ENCODE data around the gene SLC6A7.

The SLC6A7 gene

DNA sequence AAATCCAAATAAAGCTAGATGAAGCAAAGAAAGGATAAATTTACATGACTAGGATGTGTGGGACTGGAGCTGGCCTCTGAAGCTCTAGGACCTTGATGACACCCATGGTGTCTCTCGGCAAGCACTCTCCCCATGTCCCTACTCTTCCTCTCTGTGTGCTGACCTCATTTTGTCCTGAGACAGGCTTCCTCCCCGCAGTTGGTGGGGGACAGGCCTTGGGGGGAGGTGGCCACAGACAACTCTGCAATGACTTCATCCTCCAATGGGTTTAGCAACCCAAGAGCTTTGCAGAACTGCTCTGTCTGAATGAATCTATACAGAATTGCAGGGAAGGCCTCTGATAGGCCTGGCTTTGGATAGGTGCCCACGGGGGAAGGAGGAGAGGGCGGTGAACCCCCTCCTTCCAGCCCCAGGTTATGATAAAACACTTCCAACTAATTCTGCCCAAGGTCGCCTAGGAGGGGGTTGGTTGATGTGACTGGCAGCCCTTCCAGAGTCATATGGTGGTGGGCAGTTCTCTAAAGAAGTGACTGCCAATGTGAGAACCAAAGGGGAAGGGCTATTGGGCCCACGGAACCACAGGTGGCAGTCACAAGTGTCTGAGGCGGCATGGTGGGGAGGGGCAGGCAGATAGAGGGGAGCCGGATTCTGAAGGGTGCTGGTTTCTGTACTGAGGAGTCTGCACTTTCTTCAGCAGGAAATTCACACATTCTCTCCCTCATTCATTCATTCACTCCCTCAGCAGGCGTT lies 6.0 kb downstream of the SLC6A7 start:
- no peak for DNase-seq (ENCODE audit: low spot score)

DNA sequence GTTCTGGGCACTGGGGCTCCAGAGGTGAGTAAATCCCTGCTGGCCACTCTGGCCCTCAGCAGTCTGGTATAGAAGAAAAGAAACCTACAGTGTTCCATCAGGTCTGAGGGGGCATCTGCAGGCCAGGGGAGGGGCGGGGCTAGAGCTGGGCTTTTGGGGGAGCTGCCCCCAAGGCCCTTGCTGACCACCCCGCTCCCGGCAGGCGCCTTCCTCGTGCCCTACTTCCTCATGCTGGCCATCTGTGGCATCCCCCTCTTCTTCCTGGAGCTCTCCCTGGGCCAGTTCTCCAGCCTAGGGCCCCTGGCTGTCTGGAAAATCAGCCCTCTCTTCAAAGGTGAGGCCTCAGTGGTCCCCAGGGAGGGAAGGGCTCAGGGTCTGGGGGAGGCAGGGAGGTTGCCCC lies 6.7 kb downstream of the SLC6A7 start:
- no peak for DNase-seq (ENCODE audit: low spot score)

DNA sequence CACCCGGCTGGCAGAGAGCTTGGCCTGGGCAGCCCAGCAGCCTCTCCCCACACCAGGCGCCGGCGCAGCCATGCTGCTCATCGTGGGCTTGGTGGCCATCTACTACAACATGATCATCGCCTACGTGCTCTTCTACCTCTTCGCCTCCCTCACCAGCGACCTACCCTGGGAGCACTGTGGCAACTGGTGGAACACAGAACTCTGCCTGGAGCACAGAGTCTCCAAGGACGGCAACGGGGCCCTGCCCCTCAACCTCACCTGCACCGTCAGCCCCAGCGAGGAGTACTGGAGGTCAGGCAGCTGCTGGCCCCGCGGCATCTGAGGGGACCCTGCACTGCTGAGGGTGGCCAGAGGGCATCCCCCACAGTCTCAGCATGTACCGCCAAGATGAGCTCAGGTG lies 7.1 kb downstream of the SLC6A7 start:
- DNase-seq (ENCODE audit: low spot score), result no peak

DNA sequence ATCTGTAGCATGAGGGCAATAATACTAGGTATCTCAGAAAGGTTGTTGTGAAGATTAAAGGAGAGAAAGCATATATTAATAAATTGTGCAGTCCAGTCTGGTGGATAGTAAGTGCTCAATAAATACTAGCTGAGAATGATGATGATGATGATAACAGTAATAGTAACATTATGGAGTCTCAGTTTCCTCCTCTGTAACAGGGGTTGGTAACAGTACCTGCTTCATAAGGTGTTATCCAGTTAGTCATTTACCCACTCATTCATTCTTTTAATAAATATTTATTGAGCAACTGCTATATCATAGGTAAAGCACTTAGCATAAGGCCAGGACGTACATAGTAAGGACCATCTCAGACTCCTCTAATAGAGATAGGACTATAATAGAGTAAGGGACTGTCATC lies 7.6 kb downstream of the SLC6A7 start:
- no peak for DNase-seq (ENCODE audit: low spot score)

DNA sequence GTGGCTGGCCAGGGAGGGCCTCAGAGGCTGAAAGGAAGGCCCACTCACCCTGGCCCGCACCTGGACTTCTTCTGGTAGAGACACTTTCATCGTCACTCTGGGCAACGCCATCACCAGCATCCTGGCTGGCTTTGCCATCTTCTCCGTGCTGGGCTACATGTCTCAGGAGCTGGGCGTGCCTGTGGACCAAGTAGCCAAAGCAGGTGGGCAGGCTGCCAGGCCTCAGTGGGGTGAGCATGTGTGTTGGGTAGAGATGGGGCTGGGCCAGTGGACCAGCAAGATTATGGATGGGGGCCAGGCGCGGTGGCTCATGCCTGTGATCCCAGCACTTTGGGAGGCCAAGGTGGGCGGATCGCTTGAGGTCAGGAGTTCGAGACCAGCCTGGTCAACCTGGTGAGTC lies 12.6 kb downstream of the SLC6A7 start:
- no peak for DNase-seq (ENCODE audit: low spot score)

DNA sequence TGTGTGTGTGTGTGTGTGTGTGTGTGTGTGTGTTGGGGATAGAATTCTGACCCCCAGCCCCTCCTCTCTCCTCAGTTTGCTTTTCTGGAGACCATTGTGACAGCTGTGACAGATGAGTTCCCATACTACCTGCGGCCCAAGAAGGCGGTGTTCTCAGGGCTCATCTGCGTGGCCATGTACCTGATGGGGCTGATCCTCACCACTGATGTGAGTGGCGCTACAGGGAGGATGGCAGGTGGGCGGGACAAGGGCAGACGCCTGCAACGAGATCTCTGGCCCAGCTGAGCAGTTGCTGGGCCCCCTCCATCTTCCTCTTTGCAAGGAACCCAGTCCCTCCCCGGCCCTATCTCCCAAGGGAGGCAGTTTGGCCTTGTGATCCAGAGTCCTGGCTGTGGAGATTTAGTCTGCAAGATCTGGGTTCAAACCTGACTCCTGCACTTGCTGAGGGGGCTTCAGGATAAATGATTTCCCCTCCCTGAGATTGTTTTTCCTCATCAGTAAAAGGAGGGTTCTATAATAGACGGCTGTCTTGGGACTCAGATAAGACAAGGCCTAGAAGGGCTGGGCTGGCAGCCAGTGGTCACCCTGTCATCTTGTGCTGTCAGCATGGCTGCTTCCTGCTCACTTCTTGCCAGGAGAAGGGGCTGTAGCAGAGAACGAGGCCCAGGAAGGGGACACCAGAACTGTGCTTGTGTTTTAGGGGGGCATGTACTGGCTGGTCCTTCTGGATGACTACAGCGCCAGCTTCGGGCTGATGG lies 14.1 kb downstream of the SLC6A7 start:
- DNase-seq (ENCODE audit: low spot score), result no peak

DNA sequence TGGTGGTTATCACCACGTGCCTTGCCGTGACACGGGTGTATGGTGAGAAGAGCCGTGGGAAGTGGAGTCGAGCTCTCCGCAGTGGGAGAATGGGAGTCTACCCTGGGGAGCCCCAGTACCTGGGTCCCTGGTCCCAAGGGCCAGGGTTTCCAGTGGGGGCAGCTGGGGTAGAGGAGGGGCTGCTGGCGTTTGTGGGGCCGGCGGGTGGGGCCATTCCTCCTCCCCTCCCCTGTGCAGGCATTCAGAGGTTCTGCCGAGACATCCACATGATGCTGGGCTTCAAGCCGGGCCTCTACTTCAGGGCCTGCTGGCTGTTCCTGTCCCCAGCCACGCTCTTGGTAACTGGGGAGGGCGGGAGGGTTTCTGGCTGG lies 14.7 kb downstream of the SLC6A7 start:
- no peak for DNase-seq (ENCODE audit: low spot score)

DNA sequence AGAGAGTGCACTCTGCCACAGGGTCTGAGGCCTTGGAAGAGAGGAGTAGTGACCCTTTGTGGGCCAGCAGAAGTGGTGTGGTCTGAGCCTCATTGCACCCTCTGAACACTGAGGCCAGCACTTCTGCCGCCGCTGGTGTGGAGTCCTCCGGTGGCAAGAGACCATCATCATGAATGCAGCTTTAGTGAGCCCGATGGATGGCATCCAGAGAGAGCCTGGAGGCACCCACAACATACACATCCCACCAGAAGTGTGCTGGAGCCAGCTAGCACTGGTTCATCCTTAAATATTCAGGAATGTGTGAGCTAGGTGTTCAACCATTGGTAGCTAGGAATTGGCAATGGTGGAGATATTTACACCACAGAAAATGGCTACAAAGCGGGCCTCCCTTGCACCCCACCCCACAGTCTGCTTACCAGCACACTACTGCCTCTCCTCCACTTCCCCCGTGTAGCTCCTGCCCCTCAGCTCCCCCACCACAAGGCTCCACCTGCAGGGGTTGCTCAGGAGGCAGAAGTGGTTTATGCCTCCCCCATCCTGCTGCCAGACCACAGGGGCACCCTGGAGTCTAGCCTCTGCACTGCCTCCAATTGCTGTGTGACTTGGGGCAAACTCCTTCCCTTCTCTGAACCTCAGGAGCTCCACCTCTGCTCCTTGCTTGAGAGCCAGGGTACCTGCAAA lies 16.4 kb downstream of the SLC6A7 start:
- no peak for DNase-seq (ENCODE audit: low spot score)

DNA sequence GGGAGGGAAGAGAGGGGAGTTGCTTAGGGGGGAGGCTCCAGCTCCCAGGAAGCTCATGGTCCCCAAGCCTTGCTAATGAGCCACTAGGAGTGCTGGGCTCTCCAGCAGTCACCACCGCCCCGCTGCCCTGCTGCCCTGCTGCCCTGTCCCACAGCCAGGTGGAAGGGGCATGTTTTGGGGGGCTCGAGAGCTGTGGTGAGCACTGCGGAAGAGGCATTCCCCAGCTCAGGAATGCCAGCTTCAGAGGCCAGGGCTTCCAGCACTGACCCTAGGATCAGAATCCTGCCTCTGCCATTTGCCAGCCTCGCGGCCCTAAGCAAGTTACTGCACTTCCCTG lies 16.9 kb downstream of the SLC6A7 start:
- DNase-seq (ENCODE audit: low spot score), result no peak

DNA sequence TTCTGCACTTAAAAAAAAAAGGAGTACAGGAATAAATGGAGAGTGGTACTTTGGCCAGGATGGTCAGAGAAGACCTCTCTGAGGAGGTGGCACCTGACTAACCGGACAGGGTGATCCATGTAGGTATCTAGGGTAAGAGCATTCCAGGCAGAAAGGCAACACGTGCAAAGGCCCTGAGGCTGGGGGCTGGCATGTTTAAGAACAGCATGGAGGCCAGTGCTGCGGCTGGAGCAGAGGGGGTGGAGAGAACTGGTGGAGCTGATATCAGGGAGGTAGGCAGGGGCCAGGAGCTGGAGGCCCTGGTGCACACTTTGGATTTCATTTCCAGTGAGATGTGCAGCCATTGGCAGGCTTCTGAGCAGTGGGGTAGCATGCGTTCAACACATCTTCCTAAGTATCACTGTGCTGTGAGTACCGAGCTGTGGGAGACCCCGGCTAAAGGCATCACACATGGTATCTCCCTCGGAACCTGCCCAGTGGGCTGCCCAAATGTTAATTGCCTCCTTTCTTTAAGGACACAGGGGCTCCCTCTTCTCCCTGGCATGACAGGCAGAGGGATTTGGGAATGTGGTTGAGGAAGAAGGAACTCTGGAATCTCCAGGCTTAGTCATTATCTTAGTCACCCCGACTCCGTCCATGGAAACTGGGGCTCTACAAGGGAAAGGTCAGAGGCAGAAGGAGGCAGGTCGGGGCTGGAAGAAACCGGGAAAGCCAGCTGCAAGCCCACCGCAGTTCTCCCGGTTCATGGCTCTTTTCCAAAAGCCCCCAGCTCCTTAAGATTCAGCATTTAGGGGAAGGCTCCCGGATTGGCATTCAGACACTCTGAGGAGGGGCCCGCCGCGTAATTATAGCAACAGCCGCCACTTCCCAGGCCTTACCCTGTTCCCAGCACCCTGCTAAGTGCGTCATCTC lies 18.6 kb downstream of the SLC6A7 start:
- no peak for DNase-seq (ENCODE audit: low spot score)

DNA sequence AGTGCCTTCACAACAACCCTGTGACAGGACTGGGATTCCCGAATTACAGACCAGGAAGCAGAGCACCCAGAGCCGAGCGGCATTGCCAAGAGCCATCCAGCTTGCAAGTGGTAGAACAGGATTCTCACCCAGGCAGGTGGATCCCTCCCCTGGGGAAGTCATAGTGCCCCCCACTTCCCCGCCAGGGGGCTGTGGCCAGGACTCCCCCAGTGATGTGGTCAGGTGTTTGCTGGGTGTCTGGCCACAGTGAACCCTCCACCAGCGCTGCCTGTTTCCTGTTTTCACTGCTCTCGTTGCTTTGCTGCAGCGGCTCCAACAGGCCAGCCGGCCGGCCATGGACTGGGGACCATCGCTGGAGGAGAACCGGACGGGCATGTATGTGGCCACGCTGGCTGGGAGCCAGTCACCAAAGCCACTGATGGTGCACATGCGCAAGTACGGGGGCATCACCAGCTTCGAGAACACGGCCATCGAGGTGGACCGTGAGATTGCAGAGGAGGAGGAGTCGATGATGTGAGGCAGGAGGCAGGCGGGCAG lies 19.3 kb downstream of the SLC6A7 start:
- DNase-seq (ENCODE audit: low spot score), result no peak

DNA sequence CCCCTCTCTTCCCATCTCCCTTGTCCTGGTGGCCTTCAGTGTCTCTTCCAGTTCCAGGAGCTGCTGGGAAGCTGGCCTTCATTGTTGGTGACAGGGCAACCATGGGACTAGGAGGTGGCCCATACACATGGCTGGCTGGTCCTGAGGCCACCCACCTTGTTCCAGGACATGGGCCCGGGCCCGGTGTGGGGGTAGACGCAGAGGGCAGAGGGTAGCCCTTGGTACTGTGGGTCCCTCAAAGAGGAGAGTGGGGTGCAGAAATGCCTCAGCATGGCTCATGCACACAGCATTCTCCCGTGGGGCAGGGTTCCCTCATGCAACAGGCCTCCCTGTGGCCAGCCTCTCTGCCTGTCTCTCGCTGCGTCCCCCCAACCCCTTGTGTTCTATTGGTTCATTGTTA lies 20.8 kb downstream of the SLC6A7 start:
- DNase-seq (ENCODE audit: low spot score), result no peak

DNA sequence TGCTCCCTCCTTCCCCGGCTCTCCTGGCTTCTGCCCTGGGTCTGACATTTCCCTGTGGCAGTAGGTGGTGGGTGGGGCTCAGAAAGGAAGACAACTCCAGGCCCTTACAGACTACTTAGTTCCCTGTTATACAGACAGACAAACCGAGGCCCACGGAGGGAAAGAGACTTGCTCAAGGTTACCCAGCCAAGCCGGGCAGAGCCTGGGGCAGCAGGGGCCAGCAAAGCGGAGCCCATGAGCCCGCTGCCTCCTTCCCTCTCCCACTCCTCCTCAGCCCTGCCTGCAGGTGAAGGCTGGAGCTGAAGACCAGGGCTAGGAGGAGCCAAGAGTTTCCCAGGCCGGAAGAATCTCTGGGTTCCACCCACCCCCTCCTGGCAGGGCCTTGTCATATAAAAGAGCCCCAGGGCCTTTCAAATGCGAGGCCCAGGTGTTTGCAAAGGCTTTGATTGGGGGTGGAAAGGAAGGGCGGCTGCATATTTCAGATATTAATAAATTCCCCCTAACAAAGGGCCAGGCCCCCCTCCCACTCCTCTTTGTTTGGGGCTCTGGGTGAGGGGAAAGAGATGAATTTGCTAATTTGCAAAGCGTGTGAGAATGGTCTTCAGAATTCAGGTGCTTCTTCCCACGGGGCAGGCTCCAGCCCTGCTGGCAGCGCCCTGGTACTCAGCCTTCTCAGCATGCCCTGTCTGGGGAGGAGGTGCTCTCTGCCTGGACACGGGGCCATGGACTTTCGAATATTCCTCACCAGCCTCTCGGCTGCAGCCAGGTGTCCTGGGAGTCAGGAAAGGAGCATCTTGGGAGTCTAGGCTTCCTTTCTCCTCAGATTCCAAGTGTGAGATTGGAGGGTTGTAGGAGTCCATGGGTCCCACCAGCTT lies 21.5 kb downstream of the SLC6A7 start:
- DNase-seq (ENCODE audit: low spot score), result no peak

DNA sequence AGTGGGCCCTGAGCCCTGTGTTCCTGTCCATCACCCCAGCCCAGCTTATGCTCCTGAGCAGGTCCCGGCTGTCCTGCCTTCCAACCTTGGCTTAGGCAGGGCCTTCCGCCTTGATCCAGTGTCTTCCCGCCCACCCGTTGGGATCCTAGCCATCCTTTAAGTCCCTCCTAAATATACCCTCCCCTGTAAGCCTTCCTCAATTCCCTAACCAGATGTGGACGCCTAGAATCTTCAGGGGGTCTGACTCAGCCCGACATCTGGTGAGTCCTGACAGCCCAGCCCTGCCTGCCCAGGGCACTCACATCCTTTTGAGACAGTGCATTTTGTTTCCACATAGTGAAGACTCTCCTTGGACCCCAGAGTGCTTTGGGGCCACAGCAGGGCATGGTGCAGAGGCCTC lies 23.7 kb downstream of the SLC6A7 start:
- no peak for DNase-seq (ENCODE audit: low spot score)

DNA sequence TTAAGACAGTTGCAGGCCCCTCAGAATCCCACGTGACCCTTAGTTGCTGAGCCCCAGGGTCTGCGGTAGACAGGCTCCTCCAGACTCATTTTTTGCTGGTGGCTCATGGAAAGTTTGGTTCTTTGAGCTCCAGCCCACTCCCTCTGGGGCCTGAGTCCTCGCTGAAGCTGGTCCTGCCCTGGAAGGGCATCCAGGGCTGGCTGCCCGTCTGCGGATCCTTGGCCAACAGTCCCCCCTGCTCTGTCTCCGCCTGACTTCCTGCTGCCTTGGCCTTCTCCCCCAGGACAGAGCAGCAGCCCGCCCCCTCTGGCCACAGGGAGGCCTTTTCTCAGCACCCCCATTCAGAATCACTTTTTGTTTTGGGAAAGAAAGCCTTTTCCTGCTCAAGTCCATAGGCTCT lies 24.4 kb downstream of the SLC6A7 start:
- DNase-seq (ENCODE audit: low spot score), result no peak

DNA sequence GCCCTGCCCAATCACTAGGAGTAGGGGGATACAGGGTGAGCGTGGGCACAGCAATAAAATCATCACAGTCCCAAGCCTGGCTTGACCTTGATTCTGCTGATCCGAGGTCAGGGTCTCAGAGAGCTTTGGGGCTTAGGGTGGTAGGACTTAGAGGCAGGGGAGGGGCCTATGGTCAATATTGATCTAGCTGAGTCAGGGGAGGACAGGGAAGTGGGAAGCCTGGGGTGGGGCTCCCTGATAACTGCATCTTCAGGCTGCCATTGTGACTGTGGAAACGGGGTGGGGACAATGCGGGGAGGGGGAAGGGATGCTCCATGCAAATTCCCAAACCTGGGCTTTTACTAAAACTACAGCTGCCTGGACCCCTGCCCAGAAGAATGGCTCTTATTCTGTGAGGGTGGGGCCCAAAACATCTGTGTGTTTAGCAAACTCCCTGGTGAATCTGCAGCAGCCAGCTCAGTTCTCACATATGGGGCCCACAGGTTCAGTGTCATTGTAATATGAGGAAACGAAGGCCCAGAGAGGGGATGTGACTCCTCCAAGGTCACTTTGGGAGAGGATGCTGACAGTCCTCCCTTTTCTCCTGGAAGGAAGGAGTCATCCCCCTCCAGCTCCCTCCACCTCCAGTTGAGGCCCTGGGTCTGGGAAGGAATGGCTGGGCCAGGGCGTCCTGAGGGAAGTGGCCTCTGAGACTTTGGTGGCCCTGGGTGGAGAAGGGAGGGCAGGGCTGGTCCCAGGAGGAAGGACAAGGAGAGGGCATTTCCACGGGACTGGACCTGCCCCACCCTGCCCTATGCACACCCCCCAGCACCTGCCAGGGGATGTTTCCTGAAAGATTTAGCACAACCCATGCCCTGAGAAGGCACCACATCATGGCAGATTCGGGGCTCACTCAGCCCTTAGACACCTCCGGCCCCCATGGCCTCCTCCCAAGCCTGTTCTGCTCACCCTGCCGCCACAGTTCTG lies 26.4 kb downstream of the SLC6A7 start:
- DNase-seq (ENCODE audit: low spot score), result no peak

DNA sequence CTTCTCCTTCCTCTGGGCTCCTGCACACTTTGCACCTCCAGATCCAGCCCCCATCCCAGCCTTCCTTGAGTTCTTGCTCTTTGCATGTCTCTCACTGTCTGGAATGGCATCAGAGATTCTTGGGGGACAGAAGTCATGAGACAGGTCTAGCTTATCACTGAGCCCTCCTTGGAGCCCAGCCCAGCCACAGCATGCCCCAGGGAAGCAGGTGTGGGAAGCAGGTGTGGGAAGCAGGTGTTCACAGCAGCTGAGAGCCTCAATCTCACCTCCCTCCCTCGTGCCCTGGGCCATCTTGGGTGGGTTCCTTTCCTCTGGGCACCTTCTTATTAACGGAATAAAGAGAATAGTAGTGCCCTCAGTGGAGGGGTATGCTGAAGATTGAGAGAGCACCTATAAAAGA lies 27.2 kb downstream of the SLC6A7 start:
- DNase-seq (ENCODE audit: low spot score), result no peak

DNA sequence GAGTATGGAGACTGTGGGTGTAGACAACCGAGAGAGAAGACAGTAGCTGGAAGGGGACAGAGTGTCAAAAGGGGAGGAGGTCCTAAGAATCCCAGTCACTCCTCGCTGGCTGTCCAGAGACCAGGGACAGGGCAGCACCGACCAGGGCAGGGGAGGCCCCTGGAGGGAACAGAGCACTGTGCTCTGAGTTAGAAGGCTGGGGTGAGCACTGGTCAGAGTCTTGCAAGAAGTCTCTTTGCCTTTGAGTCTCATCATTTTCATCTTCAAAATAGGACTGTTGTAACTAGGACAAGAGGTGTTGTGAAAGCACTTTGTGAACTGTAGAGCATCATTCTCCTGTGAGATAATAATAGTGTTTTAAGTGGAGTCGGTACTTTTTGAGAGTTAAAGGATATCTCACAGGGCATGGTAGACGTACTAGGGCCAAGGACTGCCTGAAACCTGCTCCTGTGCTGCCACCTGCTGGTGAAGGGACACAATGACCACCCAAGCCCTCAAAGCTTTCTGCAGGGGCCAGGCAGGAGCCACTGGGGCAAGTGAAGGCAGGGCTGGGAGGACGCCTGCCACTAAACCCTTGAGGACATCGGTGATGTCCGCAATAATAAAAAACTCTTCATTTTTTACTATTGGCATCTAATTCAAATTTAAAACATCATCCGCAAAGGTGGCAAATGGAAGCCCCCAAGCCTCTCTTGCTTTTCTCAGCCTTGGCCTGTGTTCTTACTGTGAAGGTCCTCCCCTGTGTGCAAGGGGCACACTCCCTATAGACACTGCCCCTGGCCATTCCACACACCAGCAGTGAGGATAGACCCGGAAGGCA lies 28.2 kb downstream of the SLC6A7 start:
- DNase-seq (ENCODE audit: low spot score), result peak; percentile 88

DNA sequence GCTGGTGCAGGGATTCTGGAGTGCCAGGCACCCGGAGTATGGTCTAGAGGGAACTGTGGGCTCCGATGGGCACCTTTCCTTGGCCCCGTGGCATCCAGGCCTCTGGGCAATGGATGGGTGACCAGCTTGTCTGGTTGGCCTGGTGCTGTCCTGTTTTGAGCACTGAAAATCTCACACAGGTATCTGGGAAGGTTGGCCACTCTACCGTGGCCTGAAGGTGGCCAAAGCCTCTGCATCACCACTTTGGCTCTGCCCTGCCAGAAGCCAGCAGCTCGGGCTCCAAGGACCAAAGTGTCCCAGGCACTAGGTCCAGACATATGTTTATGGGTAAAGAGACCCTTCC lies 28.8 kb downstream of the SLC6A7 start:
- DNase-seq (ENCODE audit: low spot score), result no peak

Data from D341Med (cell line).